GM19025 (cell line): Measurements from ENCODE around the gene CRISPLD2.
"Not testable (repeated sequence)": the region's sequence is repeated elsewhere in the genome, so short reads cannot be mapped to it uniquely, and the experiment has no call there.

Experiments
- ATAC-seq: cut with Tn5 transposase; IDR thresholded peaks from one replicate; pipeline ENCODE4 v1.9.1; 2021; ENCODE audit warnings: mild to moderate bottlenecking, low read depth, moderate library complexity; ENCODE audit not compliant: unreplicated experiment

Gene CRISPLD2

GRCh38 chr16:84926462-84926861, 106.7 kb downstream of the CRISPLD2 start:
- ATAC-seq = no peak

- no peak for ATAC-seq
Observed at GRCh38 chr16:84927621-84928591, 108.1 kb downstream of the CRISPLD2 start.

- ATAC-seq = no peak
Observed at GRCh38 chr16:84928679-84929420, 109.1 kb downstream of the CRISPLD2 start.

- ATAC-seq = no peak
Observed at GRCh38 chr16:84929421-84930297, 109.9 kb downstream of the CRISPLD2 start.

- no peak for ATAC-seq
Observed at GRCh38 chr16:84930298-84931106, 110.7 kb downstream of the CRISPLD2 start.

- ATAC-seq = no peak
Observed at GRCh38 chr16:84931107-84931494, 111.3 kb downstream of the CRISPLD2 start.

- ATAC-seq = no peak
Observed at GRCh38 chr16:84931506-84931905, 111.7 kb downstream of the CRISPLD2 start.

GRCh38 chr16:84932681-84933080, 112.9 kb downstream of the CRISPLD2 start:
- no peak for ATAC-seq

GRCh38 chr16:84933774-84934631, 114.2 kb downstream of the CRISPLD2 start:
- no peak for ATAC-seq

- ATAC-seq = no peak
Observed at GRCh38 chr16:84937196-84938005, 117.6 kb downstream of the CRISPLD2 start.

- ATAC-seq = not testable (repeated sequence)
Observed at GRCh38 chr16:84938616-84939015, 118.8 kb downstream of the CRISPLD2 start.

- ATAC-seq = no peak
Observed at GRCh38 chr16:84940670-84941551, 121.1 kb downstream of the CRISPLD2 start.

- no peak for ATAC-seq
Observed at GRCh38 chr16:84941921-84942320, 122.1 kb downstream of the CRISPLD2 start.

GRCh38 chr16:84942786-84943185, 123.0 kb downstream of the CRISPLD2 start:
- no peak for ATAC-seq

- ATAC-seq = no peak
Observed at GRCh38 chr16:84943620-84944019, 123.8 kb downstream of the CRISPLD2 start.

- no peak for ATAC-seq
Observed at GRCh38 chr16:84947022-84947421, 127.2 kb downstream of the CRISPLD2 start.
